ENCODE results near the gene GAS7. TPM values are rescaled to one million over a fixed set of nuclear protein-coding genes. Genes with fewer than 3 reads are reported as not detected.

GAS7 gene
- total RNA-seq, 1 experiment from 2014 or later = 4.1 TPM

DNA sequence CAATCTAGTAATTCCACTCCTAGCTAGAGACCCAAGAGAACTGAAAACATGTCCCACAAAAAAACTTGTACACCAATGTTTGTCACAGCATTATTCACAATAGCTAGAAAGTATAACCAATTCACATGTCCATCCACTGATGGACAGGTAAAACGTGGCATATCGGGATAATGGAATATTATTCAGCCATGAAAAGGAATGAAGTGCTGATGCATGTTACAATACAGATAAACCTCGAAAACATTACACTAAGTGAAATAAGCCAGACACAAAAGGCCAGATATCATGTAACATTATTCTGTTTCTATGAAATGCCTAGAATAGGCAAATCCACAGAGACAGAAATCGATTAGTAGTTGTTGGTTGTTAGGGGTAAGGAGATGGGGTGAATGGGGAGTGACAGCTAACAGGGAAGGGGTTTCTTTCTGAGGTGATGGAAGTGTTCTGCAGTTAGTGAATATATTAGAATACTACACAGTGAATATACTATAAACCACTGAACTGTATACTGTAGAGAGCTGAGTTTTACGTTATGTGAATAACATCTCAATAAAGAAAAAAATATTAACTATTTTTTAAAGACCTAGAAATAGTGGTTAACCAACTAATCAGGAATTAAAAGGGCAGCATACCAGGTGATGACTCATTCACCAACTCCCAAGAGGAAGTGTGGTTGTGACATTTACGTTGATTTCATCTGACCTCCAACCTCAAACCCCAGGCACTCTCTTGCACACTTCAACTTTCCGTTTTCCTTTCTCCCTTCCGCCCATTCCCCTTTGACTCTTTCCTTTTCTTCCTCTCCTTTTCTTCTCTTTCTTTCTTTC, 48.6 kb downstream of the GAS7 start (continued):
- TF ChIP-seq, protein P1, sequence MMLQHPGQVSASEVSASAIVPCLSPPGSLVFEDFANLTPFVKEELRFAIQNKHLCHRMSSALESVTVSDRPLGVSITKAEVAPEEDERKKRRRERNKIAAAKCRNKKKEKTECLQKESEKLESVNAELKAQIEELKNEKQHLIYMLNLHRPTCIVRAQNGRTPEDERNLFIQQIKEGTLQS (IDR thresholded peaks at IDR 0.05) = no peak
- TF ChIP-seq ELF1 (IDR thresholded peaks at IDR 0.05; ENCODE audit: borderline replicate concordance, low read depth) (no peak), POLR2A (IDR thresholded peaks at IDR 0.05; ENCODE audit: borderline replicate concordance, extremely low read depth, insufficient read depth, insufficient read length) (no peak), FOSL1 (IDR thresholded peaks at IDR 0.05; ENCODE audit: low read depth) (peak; percentile 84), CEBPB (IDR thresholded peaks at IDR 0.05; ENCODE audit: low read depth) (peak; percentile 54), EGR1 (IDR thresholded peaks at IDR 0.05; ENCODE audit: low read depth) (no peak), ZNF274 (IDR thresholded peaks at IDR 0.05; ENCODE audit: low read depth, low read length) (no peak), POLR2AphosphoS5 (IDR thresholded peaks at IDR 0.05; ENCODE audit: low read depth, low read length) (no peak), RAD21 (IDR thresholded peaks at IDR 0.05; ENCODE audit: low read depth) (no peak), TCF7L2 (IDR thresholded peaks at IDR 0.05; ENCODE audit: borderline replicate concordance, extremely low read depth, insufficient read depth, insufficient read length) (no peak), CBX3 (IDR thresholded peaks at IDR 0.05; ENCODE audit: low read depth) (peak; percentile 37; the same call in 1 of the 2 replicates), SP1 (IDR thresholded peaks at IDR 0.05; ENCODE audit: low read depth) (peak; percentile 71)
- TF ChIP-seq, protein P2, sequence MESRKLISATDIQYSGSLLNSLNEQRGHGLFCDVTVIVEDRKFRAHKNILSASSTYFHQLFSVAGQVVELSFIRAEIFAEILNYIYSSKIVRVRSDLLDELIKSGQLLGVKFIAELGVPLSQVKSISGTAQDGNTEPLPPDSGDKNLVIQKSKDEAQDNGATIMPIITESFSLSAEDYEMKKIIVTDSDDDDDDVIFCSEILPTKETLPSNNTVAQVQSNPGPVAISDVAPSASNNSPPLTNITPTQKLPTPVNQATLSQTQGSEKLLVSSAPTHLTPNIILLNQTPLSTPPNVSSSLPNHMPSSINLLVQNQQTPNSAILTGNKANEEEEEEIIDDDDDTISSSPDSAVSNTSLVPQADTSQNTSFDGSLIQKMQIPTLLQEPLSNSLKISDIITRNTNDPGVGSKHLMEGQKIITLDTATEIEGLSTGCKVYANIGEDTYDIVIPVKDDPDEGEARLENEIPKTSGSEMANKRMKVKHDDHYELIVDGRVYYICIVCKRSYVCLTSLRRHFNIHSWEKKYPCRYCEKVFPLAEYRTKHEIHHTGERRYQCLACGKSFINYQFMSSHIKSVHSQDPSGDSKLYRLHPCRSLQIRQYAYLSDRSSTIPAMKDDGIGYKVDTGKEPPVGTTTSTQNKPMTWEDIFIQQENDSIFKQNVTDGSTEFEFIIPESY (IDR thresholded peaks at IDR 0.05; ENCODE audit: extremely low read depth, insufficient replicate concordance, low read length) = no peak
- TF ChIP-seq, protein P3, sequence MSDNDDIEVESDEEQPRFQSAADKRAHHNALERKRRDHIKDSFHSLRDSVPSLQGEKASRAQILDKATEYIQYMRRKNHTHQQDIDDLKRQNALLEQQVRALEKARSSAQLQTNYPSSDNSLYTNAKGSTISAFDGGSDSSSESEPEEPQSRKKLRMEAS (IDR thresholded peaks at IDR 0.05) = no peak

Data from HCT116 (cell line).